Smooth muscle cell (in vitro differentiated cells): ENCODE results near the gene CSMD2. TPM values are rescaled to one million over a fixed set of nuclear protein-coding genes. Genes with fewer than 3 reads are reported as not detected.

Experiments
- DNase-seq: peaks from one replicate; lab custom pipeline; 2025; ENCODE audit not compliant: unreplicated experiment; lab: John Stamatoyannopoulos, UW
- H2AFZ ChIP-seq: fragments of 200-600 bp; sonication (generic); 2 replicates; pipeline ENCODE4 v1.6.0; 2016; ENCODE audit warnings: antibody characterized with exemption, low read depth, mild to moderate bottlenecking
- H3F3A ChIP-seq: fragments of 200-600 bp; sonication (generic); 2 replicates; pipeline ENCODE4 v1.6.0; 2017; ENCODE audit warnings: antibody characterized with exemption, low read depth
- H3K27ac ChIP-seq: fragments of 200-600 bp; sonication (generic); 2 replicates; pipeline ENCODE4 v1.5.1; 2016; ENCODE audit warnings: low read depth, mild to moderate bottlenecking
- H3K27me3 ChIP-seq: fragments of 200-600 bp; sonication (generic); 2 replicates; pipeline ENCODE4 v1.6.1; 2016; ENCODE audit warnings: low read depth, mild to moderate bottlenecking
- H3K36me3 ChIP-seq: fragments of 200-600 bp; sonication (generic); 2 replicates; pipeline ENCODE4 v1.5.1; 2016; ENCODE audit warnings: low read depth
- H3K4me1 ChIP-seq: fragments of 200-600 bp; sonication (generic); 2 replicates; pipeline ENCODE4 v1.5.1; 2016; ENCODE audit warnings: low read depth
- H3K4me2 ChIP-seq: fragments of 200-600 bp; sonication (generic); 2 replicates; pipeline ENCODE4 v1.6.0; 2016; ENCODE audit warnings: mild to moderate bottlenecking
- H3K4me3 ChIP-seq: fragments of 200-600 bp; sonication (generic); 2 replicates; pipeline ENCODE4 v1.5.1; 2016; ENCODE audit warnings: mild to moderate bottlenecking
- H3K79me2 ChIP-seq: fragments of 200-600 bp; sonication (generic); 2 replicates; pipeline ENCODE4 v1.6.0; 2016; ENCODE audit warnings: low read depth, mild to moderate bottlenecking
- H3K9ac ChIP-seq: fragments of 200-600 bp; sonication (generic); 2 replicates; pipeline ENCODE4 v1.6.0; 2016; ENCODE audit warnings: low read depth
- H3K9me3 ChIP-seq: fragments of 200-600 bp; sonication (generic); replicated peaks from 2 replicates; pipeline ENCODE4 v1.5.1; 2016; ENCODE audit warnings: low read depth
- H4K20me1 ChIP-seq: fragments of 200-600 bp; sonication (generic); 2 replicates; pipeline ENCODE4 v1.6.0; 2016; ENCODE audit warnings: low read depth
- WGBS: methylation state at CpG from one replicate; pipeline ENCODE4 v1.1.7; 2016; ENCODE audit warnings: low lambda C conversion rate; 5-methylcytosine and 5-hydroxymethylcytosine counted together
- polyA plus RNA-seq: library from polyadenylated mRNA; unstranded; fragments of >200 nt; fragmentation: Nextera tagmentation; extraction: Ambion mirVana; gene quantifications from 2 replicates; pipeline ENCODE4 v1.2.1, GENCODE V29; 2016
- total RNA-seq: library from RNA; depleted of rRNA; stranded (reverse); fragments of >200 nt; gene quantifications from 2 replicates; pipeline ENCODE4 v1.2.3, GENCODE V29; 2014
- TF ChIP-seq, protein P1 (sequence below): fragments of 200-600 bp; sonication (generic); IDR thresholded peaks from 2 replicates; pipeline ENCODE4 v1.5.1; 2017; ENCODE audit warnings: borderline replicate concordance, mild to moderate bottlenecking, antibody characterized with exemption; ENCODE audit not compliant: insufficient read depth, poor library complexity, severe bottlenecking

The CSMD2 gene
- total and polyA plus RNA-seq, 2 experiments from 2014 or later, result 0.65 to 1.8 TPM

DNA sequence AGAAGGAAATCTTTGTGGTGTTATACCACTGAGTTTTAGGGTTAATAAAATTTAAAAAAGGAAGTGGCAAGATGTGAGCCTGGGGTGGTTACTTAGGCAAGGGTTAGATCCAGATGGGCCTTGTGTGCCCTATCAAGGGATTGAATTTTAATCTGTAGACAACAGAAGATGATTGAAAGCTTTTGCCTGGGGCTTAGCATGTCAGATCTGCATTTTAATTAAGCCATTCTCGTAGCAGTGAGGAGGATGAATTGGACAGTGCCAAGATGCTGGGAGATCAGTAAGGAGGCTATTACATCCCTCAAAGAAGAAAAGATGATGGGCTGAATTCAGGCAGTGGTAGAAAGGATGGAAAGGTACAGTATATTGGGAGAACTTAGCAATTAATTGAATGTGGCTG lies 258.9 kb downstream of the CSMD2 start:
- Histone ChIP-seq H3K36me3 (no peaks in the 10 kb centered on the region), H3K27ac (no peak overlapping the region), H4K20me1 (no peaks in the 10 kb centered on the region), H3K9me3 (no peaks in the 10 kb centered on the region), H2AFZ (no peak overlapping the region), H3K4me2 (no peak overlapping the region), H3K27me3 (peaks cover 10% of the 10 kb centered on the region), H3F3A (no peaks in the 10 kb centered on the region), H3K4me1 (no peaks in the 10 kb centered on the region), H3K79me2 (no peaks in the 10 kb centered on the region), H3K9ac (no peak overlapping the region), H3K4me3 (no peak overlapping the region)
- no peak for DNase-seq
- TF ChIP-seq, protein P1, sequence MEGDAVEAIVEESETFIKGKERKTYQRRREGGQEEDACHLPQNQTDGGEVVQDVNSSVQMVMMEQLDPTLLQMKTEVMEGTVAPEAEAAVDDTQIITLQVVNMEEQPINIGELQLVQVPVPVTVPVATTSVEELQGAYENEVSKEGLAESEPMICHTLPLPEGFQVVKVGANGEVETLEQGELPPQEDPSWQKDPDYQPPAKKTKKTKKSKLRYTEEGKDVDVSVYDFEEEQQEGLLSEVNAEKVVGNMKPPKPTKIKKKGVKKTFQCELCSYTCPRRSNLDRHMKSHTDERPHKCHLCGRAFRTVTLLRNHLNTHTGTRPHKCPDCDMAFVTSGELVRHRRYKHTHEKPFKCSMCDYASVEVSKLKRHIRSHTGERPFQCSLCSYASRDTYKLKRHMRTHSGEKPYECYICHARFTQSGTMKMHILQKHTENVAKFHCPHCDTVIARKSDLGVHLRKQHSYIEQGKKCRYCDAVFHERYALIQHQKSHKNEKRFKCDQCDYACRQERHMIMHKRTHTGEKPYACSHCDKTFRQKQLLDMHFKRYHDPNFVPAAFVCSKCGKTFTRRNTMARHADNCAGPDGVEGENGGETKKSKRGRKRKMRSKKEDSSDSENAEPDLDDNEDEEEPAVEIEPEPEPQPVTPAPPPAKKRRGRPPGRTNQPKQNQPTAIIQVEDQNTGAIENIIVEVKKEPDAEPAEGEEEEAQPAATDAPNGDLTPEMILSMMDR, result no peak
- WGBS, result 88% methylated on average over 1 of the region's 1 CpG

DNA sequence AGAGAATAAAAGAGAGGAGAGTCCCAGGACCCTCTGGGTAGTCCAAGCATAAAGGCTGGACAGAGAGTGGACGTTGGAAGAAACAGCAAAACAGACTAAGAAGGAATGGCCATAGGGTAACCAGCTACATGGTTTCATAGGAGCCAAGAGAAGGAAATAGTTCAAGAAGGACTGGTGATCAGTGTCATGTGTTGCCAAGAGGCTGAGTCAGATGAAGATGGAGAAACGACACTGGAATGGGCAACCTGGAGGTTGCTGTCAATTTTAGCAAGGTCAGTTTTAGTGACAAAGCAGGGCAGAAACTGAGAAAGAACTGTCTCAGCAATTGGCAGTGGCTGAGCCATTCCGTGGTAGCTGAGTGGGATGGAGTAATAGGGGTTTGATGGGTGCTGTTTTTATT lies 259.8 kb downstream of the CSMD2 start:
- no peaks in the 10 kb centered on the region for H3K9me3 ChIP-seq
- H3K4me2 ChIP-seq, result no peak overlapping the region
- no peaks in the 10 kb centered on the region for H3K4me1 ChIP-seq
- no peaks in the 10 kb centered on the region for H3K79me2 ChIP-seq
- 83% methylated on average over 3 of the region's 3 CpGs for WGBS
- TF ChIP-seq, protein P1, result no peak
- H3K36me3 ChIP-seq, result no peaks in the 10 kb centered on the region
- H3F3A ChIP-seq, result no peaks in the 10 kb centered on the region
- H3K4me3 ChIP-seq, result no peak overlapping the region
- no peak overlapping the region for H2AFZ ChIP-seq
- no peak overlapping the region for H3K9ac ChIP-seq
- no peaks in the 10 kb centered on the region for H4K20me1 ChIP-seq
- no peak overlapping the region for H3K27ac ChIP-seq
- H3K27me3 ChIP-seq, result peaks cover 7% of the 10 kb centered on the region
- no peak for DNase-seq

DNA sequence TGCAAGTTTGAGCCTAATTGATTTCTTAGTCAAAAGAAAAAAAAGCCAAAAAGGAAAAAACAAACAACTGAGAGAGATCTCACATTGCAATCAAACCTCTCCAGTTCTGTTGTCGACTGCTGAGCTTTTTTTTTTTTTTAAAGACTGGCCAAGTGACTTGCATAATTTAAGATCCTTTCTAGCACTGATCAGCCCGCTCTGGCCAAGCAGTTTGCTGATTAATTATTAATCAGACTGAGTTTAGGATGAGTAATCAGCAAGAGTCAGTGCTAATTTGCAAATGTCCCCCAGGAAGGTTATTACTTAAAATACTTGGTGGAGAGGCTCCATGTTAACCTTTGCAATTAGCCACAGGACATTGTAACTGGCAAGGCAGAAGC lies 261.8 kb downstream of the CSMD2 start:
- H3K4me1 ChIP-seq, result no peaks in the 10 kb centered on the region
- no peak overlapping the region for H2AFZ ChIP-seq
- H3K36me3 ChIP-seq, result no peaks in the 10 kb centered on the region
- H3K9ac ChIP-seq, result no peak overlapping the region
- H3K27ac ChIP-seq, result no peak overlapping the region
- H4K20me1 ChIP-seq, result no peaks in the 10 kb centered on the region
- TF ChIP-seq, protein P1, result no peak
- no peak overlapping the region for H3K4me2 ChIP-seq
- no peaks in the 10 kb centered on the region for H3K9me3 ChIP-seq
- WGBS, result 54% methylated on average over 2 of the region's 2 CpGs
- H3F3A ChIP-seq, result no peaks in the 10 kb centered on the region
- no peaks in the 10 kb centered on the region for H3K79me2 ChIP-seq
- no peak overlapping the region for H3K4me3 ChIP-seq
- DNase-seq, result no peak
- H3K27me3 ChIP-seq, result peaks cover 7% of the 10 kb centered on the region

DNA sequence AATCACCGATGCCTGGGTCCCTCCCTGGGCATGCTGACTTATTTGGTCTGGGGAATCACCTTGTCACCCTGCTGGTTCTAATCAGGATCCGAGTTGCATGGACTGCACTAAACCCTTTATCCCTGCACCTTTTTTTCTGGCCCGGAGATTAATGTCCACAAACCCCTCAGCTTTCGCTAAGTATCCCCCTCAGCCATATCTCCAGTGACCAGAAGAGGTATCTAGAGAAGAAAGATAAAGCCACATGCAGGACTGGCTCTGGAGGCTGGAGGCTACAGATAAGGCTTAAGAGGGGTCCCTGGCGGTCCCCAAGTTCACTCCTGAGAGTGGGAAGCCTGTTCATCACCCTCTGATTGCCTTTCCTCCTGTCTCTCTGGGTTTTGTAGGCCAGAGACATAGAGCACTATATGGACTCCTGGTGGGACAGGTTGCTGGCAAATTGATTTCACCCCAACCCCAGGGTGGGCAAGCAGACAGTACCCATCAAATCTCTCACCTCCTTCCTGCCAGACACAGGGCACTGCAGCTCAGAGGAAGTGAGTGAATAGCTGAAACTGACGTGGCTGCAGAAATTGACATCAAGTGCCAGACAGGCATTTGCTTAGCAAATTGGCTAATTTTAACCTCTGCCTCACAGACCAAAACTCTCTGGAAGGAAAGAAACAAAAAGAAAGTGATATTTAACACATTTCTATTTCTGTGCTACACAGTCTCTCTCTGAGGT lies 262.4 kb downstream of the CSMD2 start:
- no peak overlapping the region for H3K27ac ChIP-seq
- no peak overlapping the region for H3K9ac ChIP-seq
- WGBS, result 68% methylated on average over 6 of the region's 6 CpGs
- no peak overlapping the region for H2AFZ ChIP-seq
- H3F3A ChIP-seq, result no peaks in the 10 kb centered on the region
- H3K36me3 ChIP-seq, result no peaks in the 10 kb centered on the region
- no peaks in the 10 kb centered on the region for H3K79me2 ChIP-seq
- TF ChIP-seq, protein P1, result no peak
- H3K4me1 ChIP-seq, result no peaks in the 10 kb centered on the region
- no peak for DNase-seq
- peaks cover 7% of the 10 kb centered on the region for H3K27me3 ChIP-seq
- no peak overlapping the region for H3K4me2 ChIP-seq
- no peaks in the 10 kb centered on the region for H3K9me3 ChIP-seq
- H3K4me3 ChIP-seq, result no peak overlapping the region
- no peaks in the 10 kb centered on the region for H4K20me1 ChIP-seq
